Activated CD4-positive, alpha-beta T cell treated with anti-CD3 and anti-CD28 coated beads, Interleukin-2, amount 10 ng/mL, durations not matched to agents 7 days and 5 days (primary cell): Measurements from ENCODE around the gene MMP28. TPM values are rescaled to one million over a fixed set of nuclear protein-coding genes. Genes with fewer than 3 reads are reported as not detected.

Source experiments
- CTCF ChIA-PET: fragments of 350-600 bp; sonication (Branson Sonifier 250); formaldehyde crosslinking; loops from one replicate; lab custom pipeline; 2021; ENCODE audit warnings: antibody characterized with exemption; lab: Charles Lee
- POLR2A ChIA-PET: fragments of 350-600 bp; sonication (Branson Sonifier 250); formaldehyde crosslinking; loops from one replicate; lab custom pipeline; 2021; ENCODE audit warnings: antibody characterized with exemption; lab: Charles Lee
- DNase-seq: peaks from one replicate; pipeline ENCODE4 v3.0.0-alpha.2; 2020
- H3K27ac Mint-ChIP-seq: one replicate; pipeline ENCODE4 v1.8.0; 2021; ENCODE audit warnings: mild to moderate bottlenecking, moderate library complexity, mixed read lengths
- H3K27me3 Mint-ChIP-seq: one replicate; pipeline ENCODE4 v1.8.0; 2021; ENCODE audit warnings: mixed read lengths
- H3K36me3 Mint-ChIP-seq: one replicate; pipeline ENCODE4 v1.8.0; 2021; ENCODE audit warnings: low read depth, mixed read lengths
- H3K4me1 Mint-ChIP-seq: one replicate; pipeline ENCODE4 v1.8.0; 2021; ENCODE audit warnings: mixed read lengths
- H3K4me3 Mint-ChIP-seq: one replicate; pipeline ENCODE4 v1.8.0; 2021; ENCODE audit warnings: mild to moderate bottlenecking, moderate library complexity, mixed read lengths
- H3K9me3 Mint-ChIP-seq: one replicate; pipeline ENCODE4 v1.8.0; 2021; ENCODE audit warnings: mixed read lengths
- total RNA-seq, 2 experiments: library from RNA; stranded (reverse); gene quantifications; one replicate each; pipeline ENCODE4 v1.2.3, GENCODE V29; 2021

MMP28 gene
- total RNA-seq, 2 experiments from 2014 or later = not detected

- Mint-ChIP-seq H3K9me3 (no peaks in the 10 kb centered on the region), H3K27ac (no peak overlapping the region), H3K4me3 (no peak overlapping the region), H3K27me3 (peaks cover 15% of the 10 kb centered on the region), H3K4me1 (no peaks in the 10 kb centered on the region), H3K36me3 (no peaks in the 10 kb centered on the region)
- ChIA-PET CTCF (interaction anchor here (3.5 kb wide), 1 partner anchor 10 kb away, joined by 16 read pairs; no protein-coding TSS in a partner anchor), POLR2A (no interaction called here)
- DNase-seq = no peak
Measured at GRCh38 chr17:35774499-35774898, 20.9 kb downstream of the MMP28 start.

- CTCF ChIA-PET = interaction anchor here (0.8 to 3.5 kb wide), 3 partner anchors 10 to 11 kb away, joined by 3 to 16 read pairs (median 6); no protein-coding TSS in a partner anchor
- POLR2A ChIA-PET = no interaction called here
- no peak overlapping the region for H3K4me3 Mint-ChIP-seq
- H3K4me1 Mint-ChIP-seq = no peaks in the 10 kb centered on the region
- H3K27me3 Mint-ChIP-seq = peaks cover 13% of the 10 kb centered on the region
- no peak for DNase-seq
- H3K36me3 Mint-ChIP-seq = no peaks in the 10 kb centered on the region
- no peaks in the 10 kb centered on the region for H3K9me3 Mint-ChIP-seq
- no peak overlapping the region for H3K27ac Mint-ChIP-seq
Measured at GRCh38 chr17:35773679-35774425, 21.6 kb downstream of the MMP28 start.

GRCh38 chr17:35773129-35773528 lies 22.3 kb downstream of the MMP28 start:
- ChIA-PET CTCF (interaction anchor here (2.4 kb wide), 1 partner anchor 9 kb away, joined by 6 read pairs; no protein-coding TSS in a partner anchor), POLR2A (no interaction called here)
- no peaks in the 10 kb centered on the region for H3K9me3 Mint-ChIP-seq
- H3K36me3 Mint-ChIP-seq = no peaks in the 10 kb centered on the region
- H3K4me3 Mint-ChIP-seq = no peak overlapping the region
- H3K27me3 Mint-ChIP-seq = peaks cover 11% of the 10 kb centered on the region
- H3K27ac Mint-ChIP-seq = no peak overlapping the region
- no peaks in the 10 kb centered on the region for H3K4me1 Mint-ChIP-seq
- no peak for DNase-seq

GRCh38 chr17:35769895-35770486 lies 25.4 kb downstream of the MMP28 start:
- Mint-ChIP-seq H3K27me3 (peaks cover 8% of the 10 kb centered on the region), H3K4me3 (no peak overlapping the region), H3K9me3 (no peaks in the 10 kb centered on the region), H3K27ac (no peak overlapping the region), H3K4me1 (peaks cover 3% of the 10 kb centered on the region), H3K36me3 (no peaks in the 10 kb centered on the region)
- no peak for DNase-seq
- CTCF ChIA-PET = interaction anchor here (0.6 to 2.7 kb wide), 8 partner anchors 10 to 458 kb away, joined by 3 to 14 read pairs (median 3); partner anchors contain the start of gene TAF15
- POLR2A ChIA-PET = no interaction called here

GRCh38 chr17:35768797-35769196 lies 26.6 kb downstream of the MMP28 start:
- Mint-ChIP-seq H3K27ac (no peak overlapping the region), H3K27me3 (peaks cover 8% of the 10 kb centered on the region), H3K36me3 (no peaks in the 10 kb centered on the region), H3K9me3 (no peaks in the 10 kb centered on the region), H3K4me1 (peaks cover 10% of the 10 kb centered on the region), H3K4me3 (no peak overlapping the region)
- no peak for DNase-seq
- ChIA-PET POLR2A (no interaction called here), CTCF (interaction anchor here (0.9 kb wide), 1 partner anchor 16 kb away, joined by 3 read pairs; no protein-coding TSS in a partner anchor)

- ChIA-PET CTCF (interaction anchor here (1.0 to 1.2 kb wide), 2 partner anchors 38 to 41 kb away, joined by 3 to 4 read pairs; no protein-coding TSS in a partner anchor), POLR2A (no interaction called here)
- peak; percentile 45 for DNase-seq
- H3K4me3 Mint-ChIP-seq = no peak overlapping the region
- H3K36me3 Mint-ChIP-seq = no peaks in the 10 kb centered on the region
- H3K9me3 Mint-ChIP-seq = no peaks in the 10 kb centered on the region
- H3K4me1 Mint-ChIP-seq = peaks cover 11% of the 10 kb centered on the region
- peaks cover 4% of the 10 kb centered on the region for H3K27me3 Mint-ChIP-seq
- no peak overlapping the region for H3K27ac Mint-ChIP-seq
Measured at GRCh38 chr17:35766903-35767510, 28.4 kb downstream of the MMP28 start.

GRCh38 chr17:35766489-35766877 lies 29.0 kb downstream of the MMP28 start:
- Mint-ChIP-seq H3K9me3 (no peaks in the 10 kb centered on the region), H3K36me3 (no peaks in the 10 kb centered on the region), H3K27me3 (no peaks in the 10 kb centered on the region), H3K4me1 (peaks cover 11% of the 10 kb centered on the region), H3K4me3 (no peak overlapping the region), H3K27ac (no peak overlapping the region)
- ChIA-PET CTCF (interaction anchor here (1.0 to 1.2 kb wide), 2 partner anchors 39 to 42 kb away, joined by 3 to 4 read pairs; no protein-coding TSS in a partner anchor), POLR2A (no interaction called here)
- no peak for DNase-seq

- Mint-ChIP-seq H3K27ac (no peak overlapping the region), H3K9me3 (no peaks in the 10 kb centered on the region), H3K36me3 (no peaks in the 10 kb centered on the region), H3K4me3 (no peak overlapping the region), H3K4me1 (peaks cover 11% of the 10 kb centered on the region), H3K27me3 (no peaks in the 10 kb centered on the region)
- POLR2A ChIA-PET = no interaction called here
- DNase-seq = no peak
- CTCF ChIA-PET = interaction anchor here (0.8 to 3.2 kb wide), 3 partner anchors 39 to 554 kb away, joined by 4 to 44 read pairs (median 17); partner anchors contain the start of gene TAF15
Measured at GRCh38 chr17:35765756-35766488, 29.5 kb downstream of the MMP28 start.

- Mint-ChIP-seq H3K9me3 (no peaks in the 10 kb centered on the region), H3K4me3 (peak overlapping the region; percentile 78), H3K4me1 (peaks cover 11% of the 10 kb centered on the region), H3K36me3 (no peaks in the 10 kb centered on the region), H3K27me3 (no peaks in the 10 kb centered on the region), H3K27ac (peak overlapping the region; percentile 74)
- ChIA-PET POLR2A (no interaction called here), CTCF (interaction anchor here (0.8 to 3.2 kb wide), 7 partner anchors 10 to 554 kb away, joined by 4 to 44 read pairs (median 17); partner anchors contain the start of genes MMP28 and TAF15)
- DNase-seq = no peak
Measured at GRCh38 chr17:35765086-35765710, 30.2 kb downstream of the MMP28 start.

GRCh38 chr17:35764123-35764991 lies 31.1 kb downstream of the MMP28 start:
- H3K27ac Mint-ChIP-seq = peak overlapping the region; percentile 74
- DNase-seq = peak; percentile 82
- no peaks in the 10 kb centered on the region for H3K9me3 Mint-ChIP-seq
- peak overlapping the region; percentile 78 for H3K4me3 Mint-ChIP-seq
- CTCF ChIA-PET = interaction anchor here (0.6 to 3.2 kb wide), 31 partner anchors 8 to 626 kb away, joined by 3 to 44 read pairs (median 4); partner anchors contain the start of genes MMP28, RASL10B and TAF15
- POLR2A ChIA-PET = interaction anchor here (2.1 kb wide), 1 partner anchor 44 kb away, joined by 21 read pairs; the partner anchor contains the start of gene TAF15
- H3K27me3 Mint-ChIP-seq = no peaks in the 10 kb centered on the region
- H3K36me3 Mint-ChIP-seq = no peaks in the 10 kb centered on the region
- peaks cover 11% of the 10 kb centered on the region for H3K4me1 Mint-ChIP-seq

GRCh38 chr17:35763767-35764122 lies 31.7 kb downstream of the MMP28 start:
- H3K9me3 Mint-ChIP-seq = no peaks in the 10 kb centered on the region
- H3K27me3 Mint-ChIP-seq = no peaks in the 10 kb centered on the region
- DNase-seq = no peak
- no peak overlapping the region for H3K27ac Mint-ChIP-seq
- peak overlapping the region; percentile 78 for H3K4me3 Mint-ChIP-seq
- POLR2A ChIA-PET = interaction anchor here (2.1 kb wide), 1 partner anchor 45 kb away, joined by 21 read pairs; the partner anchor contains the start of gene TAF15
- CTCF ChIA-PET = interaction anchor here (0.7 to 3.2 kb wide), 30 partner anchors 9 to 626 kb away, joined by 3 to 44 read pairs (median 5); partner anchors contain the start of genes CCL16, MMP28 and TAF15
- H3K4me1 Mint-ChIP-seq = peaks cover 11% of the 10 kb centered on the region
- H3K36me3 Mint-ChIP-seq = no peaks in the 10 kb centered on the region
